Measurements from ENCODE around the gene GPC5. TPM values are rescaled to one million over a fixed set of nuclear protein-coding genes. Genes with fewer than 3 reads are reported as not detected.
"Not testable (repeated sequence)": the region's sequence is repeated elsewhere in the genome, so short reads cannot be mapped to it uniquely, and the experiment has no call there.

Gene GPC5
- total and polyA plus RNA-seq, 9 of the 15 experiments (the other 6 are each of a cell fraction or from before 2014, with no cell fraction given), result 0.18 to 0.27 TPM; not detected in 7

DNA sequence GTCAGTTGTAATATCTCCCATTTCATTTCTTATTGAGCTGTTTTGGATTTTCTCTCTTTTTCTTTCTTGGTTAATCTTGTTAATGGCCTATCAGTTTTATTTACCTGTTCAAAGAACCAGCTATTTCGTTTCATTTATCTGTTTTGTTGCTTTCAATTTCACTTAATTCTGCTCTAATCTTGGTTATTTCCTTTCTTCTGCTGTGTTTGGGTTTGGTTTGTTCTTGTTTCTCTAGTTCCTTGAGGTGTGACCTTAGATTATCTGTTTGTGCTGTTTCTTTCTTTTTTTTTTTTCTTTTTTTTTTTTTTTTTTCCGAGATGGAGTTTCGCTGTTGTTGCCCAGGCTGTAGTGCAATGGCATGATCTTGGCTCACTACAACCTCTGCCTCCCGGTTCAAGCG, 896.1 kb downstream of the GPC5 start:
- H4K20me1 ChIP-seq (replicated peaks; ENCODE audit: control insufficient read depth, insufficient read depth, low read length); intact Hi-C loops (cut with micrococcal nuclease); in situ Hi-C loops (cut with MboI); H3K9me1 ChIP-seq (ENCODE audit: control insufficient read depth, insufficient read depth, low read length); H3K4me2 ChIP-seq (ENCODE audit: insufficient read depth, low read length); FAIRE-seq; CTCF ChIA-PET (ENCODE audit: low intra/inter-chr PET ratio); H3K79me2 ChIP-seq (ENCODE audit: control insufficient read depth, insufficient read depth, low read length); H3K27me3 ChIP-seq (ENCODE audit: control insufficient read depth in 2 of 2, insufficient read depth in 2 of 2, low read length in 2 of 2); H3K27ac ChIP-seq (ENCODE audit: extremely low read depth, low read depth, low read length); ATAC-seq; H3K4me3 ChIP-seq; H3K9ac ChIP-seq (ENCODE audit: insufficient read depth in 1 of 2, low read depth in 2 of 2, low read length in 2 of 2); H3K4me1 ChIP-seq (replicated peaks in 1 of 2; ENCODE audit: control insufficient read depth in 2 of 2, insufficient read depth in 2 of 2, low read length in 2 of 2); H3K36me3 ChIP-seq (ENCODE audit: control insufficient read depth, insufficient read depth, low read length); H3K9me3 ChIP-seq (replicated peaks; ENCODE audit: control insufficient read depth, insufficient read depth, low read depth, low read length); BruUV-seq (replicated peaks); H2AFZ ChIP-seq (ENCODE audit: low read depth, low read length): not testable (repeated sequence)
- 0% methylated on average over 5 of the region's 5 CpGs for WGBS (ENCODE audit: insufficient coverage, low coverage, missing lambda C conversion rate)
- POLR2A ChIA-PET, result interaction anchor here (0.8 kb wide), 1 partner anchor 60 kb away, joined by 3 read pairs; no protein-coding TSS in a partner anchor
- peak in 1 of 4 experiments; percentile 5 for DNase-seq (ENCODE audit: extremely low read depth in 1 of 4, low spot score in 3 of 4)
- TF ChIP-seq HLTF (IDR thresholded peaks at IDR 0.05), result peak; percentile 56; the same call in 1 of the 2 replicates
- TF ChIP-seq FOXJ2 (tag; IDR thresholded peaks at IDR 0.05), result peak; percentile 58; the same call in 1 of the 2 replicates
- TF ChIP-seq, protein P1, sequence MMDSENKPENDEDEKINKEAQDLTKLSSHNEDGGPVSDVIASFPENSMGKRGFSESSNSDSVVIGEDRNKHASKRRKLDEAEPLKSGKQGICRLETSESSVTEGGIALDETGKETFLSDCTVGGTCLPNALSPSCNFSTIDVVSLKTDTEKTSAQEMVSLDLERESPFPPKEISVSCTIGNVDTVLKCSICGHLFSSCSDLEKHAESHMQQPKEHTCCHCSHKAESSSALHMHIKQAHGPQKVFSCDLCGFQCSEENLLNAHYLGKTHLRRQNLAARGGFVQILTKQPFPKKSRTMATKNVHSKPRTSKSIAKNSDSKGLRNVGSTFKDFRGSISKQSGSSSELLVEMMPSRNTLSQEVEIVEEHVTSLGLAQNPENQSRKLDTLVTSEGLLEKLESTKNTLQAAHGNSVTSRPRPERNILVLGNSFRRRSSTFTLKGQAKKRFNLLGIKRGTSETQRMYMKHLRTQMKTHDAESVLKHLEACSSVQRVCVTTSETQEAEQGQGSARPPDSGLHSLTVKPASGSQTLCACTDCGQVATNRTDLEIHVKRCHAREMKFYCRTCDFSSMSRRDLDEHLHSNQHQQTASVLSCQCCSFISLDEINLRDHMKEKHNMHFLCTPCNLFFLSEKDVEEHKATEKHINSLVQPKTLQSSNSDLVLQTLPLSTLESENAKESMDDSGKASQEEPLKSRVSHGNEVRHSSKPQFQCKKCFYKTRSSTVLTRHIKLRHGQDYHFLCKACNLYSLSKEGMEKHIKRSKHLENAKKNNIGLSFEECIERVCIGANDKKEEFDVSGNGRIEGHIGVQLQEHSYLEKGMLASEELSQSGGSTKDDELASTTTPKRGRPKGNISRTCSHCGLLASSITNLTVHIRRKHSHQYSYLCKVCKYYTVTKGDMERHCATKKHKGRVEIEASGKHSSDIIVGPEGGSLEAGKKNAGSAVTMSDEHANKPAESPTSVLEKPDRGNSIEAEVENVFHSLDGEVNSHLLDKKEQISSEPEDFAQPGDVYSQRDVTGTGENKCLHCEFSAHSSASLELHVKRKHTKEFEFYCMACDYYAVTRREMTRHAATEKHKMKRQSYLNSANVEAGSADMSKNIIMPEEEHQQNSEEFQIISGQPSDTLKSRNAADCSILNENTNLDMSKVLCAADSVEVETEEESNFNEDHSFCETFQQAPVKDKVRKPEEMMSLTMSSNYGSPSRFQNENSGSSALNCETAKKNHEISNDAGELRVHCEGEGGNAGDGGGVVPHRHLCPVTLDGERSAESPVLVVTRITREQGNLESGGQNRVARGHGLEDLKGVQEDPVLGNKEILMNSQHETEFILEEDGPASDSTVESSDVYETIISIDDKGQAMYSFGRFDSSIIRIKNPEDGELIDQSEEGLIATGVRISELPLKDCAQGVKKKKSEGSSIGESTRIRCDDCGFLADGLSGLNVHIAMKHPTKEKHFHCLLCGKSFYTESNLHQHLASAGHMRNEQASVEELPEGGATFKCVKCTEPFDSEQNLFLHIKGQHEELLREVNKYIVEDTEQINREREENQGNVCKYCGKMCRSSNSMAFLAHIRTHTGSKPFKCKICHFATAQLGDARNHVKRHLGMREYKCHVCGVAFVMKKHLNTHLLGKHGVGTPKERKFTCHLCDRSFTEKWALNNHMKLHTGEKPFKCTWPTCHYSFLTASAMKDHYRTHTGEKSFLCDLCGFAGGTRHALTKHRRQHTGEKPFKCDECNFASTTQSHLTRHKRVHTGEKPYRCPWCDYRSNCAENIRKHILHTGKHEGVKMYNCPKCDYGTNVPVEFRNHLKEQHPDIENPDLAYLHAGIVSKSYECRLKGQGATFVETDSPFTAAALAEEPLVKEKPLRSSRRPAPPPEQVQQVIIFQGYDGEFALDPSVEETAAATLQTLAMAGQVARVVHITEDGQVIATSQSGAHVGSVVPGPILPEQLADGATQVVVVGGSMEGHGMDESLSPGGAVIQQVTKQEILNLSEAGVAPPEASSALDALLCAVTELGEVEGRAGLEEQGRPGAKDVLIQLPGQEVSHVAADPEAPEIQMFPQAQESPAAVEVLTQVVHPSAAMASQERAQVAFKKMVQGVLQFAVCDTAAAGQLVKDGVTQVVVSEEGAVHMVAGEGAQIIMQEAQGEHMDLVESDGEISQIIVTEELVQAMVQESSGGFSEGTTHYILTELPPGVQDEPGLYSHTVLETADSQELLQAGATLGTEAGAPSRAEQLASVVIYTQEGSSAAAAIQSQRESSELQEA (IDR thresholded peaks at IDR 0.05; ENCODE audit: low read depth), result peak; percentile 36; the same call in 1 of the 2 replicates
- TF ChIP-seq CXXC5 (CRISPR knock-in tag; IDR thresholded peaks at IDR 0.05), result 0 out of 2 replicates have a peak, but pooled peaks have one; percentile 21
- 0 out of 4 replicates have a peak, but pooled peaks of 1 of the 2 experiments have one; percentile 7 for TF ChIP-seq FOXK2 (conservative IDR thresholded peaks at IDR 0.05 in 1 of 2, IDR thresholded peaks at IDR 0.05 in 1 of 2; ENCODE audit: low read depth in 2 of 2)
- 0 out of 4 replicates have a peak, but pooled peaks of 1 of the 2 experiments have one; percentile 47 for TF ChIP-seq MAZ (CRISPR knock-in tag; conservative IDR thresholded peaks at IDR 0.05 in 1 of 2, IDR thresholded peaks at IDR 0.05 in 1 of 2)
- TF ChIP-seq ARID2 (IDR thresholded peaks at IDR 0.05), result peak; percentile 71; the same call in 1 of the 2 replicates
- TF ChIP-seq ZC3H8 (IDR thresholded peaks at IDR 0.05), result peak; percentile 31; the same call in 1 of the 2 replicates
- peak; percentile 12; the same call in 1 of the 2 replicates for TF ChIP-seq ZNF449 (CRISPR knock-in tag; IDR thresholded peaks at IDR 0.05)
- peak; percentile 51 to 71; a peak in 1 of 4 replicates for TF ChIP-seq MCM7 (IDR thresholded peaks at IDR 0.05)
- TF ChIP-seq YBX1 (IDR thresholded peaks at IDR 0.05), result peak; percentile 41; the same call in 1 of the 2 replicates
- 0 out of 4 replicates have a peak, but pooled peaks of 1 of the 2 experiments have one; percentile 12 for TF ChIP-seq TRIM24 (IDR thresholded peaks at IDR 0.05)
